KMS-11 (cell line): Measurements from ENCODE around the gene RERE.

Experiments
- H2AFZ ChIP-seq: fragments of 200-600 bp; sonication (generic); 2 replicates; pipeline ENCODE4 v1.6.1; 2016; ENCODE audit warnings: antibody characterized with exemption, mixed run types, low read depth
- H3K27ac ChIP-seq: fragments of 200-600 bp; sonication (generic); 2 replicates; pipeline ENCODE4 v1.6.1; 2016; ENCODE audit warnings: mild to moderate bottlenecking, mixed run types
- H3K27me3 ChIP-seq: fragments of 200-600 bp; sonication (generic); 2 replicates; pipeline ENCODE4 v1.6.1; 2017; ENCODE audit warnings: mild to moderate bottlenecking, low read depth, mixed run types, moderate library complexity; ENCODE audit not compliant: insufficient read depth
- H3K36me3 ChIP-seq: fragments of 200-600 bp; sonication (generic); 2 replicates; pipeline ENCODE4 v1.6.1; 2017; ENCODE audit warnings: mild to moderate bottlenecking, mixed run types; ENCODE audit not compliant: insufficient read depth
- H3K4me1 ChIP-seq: fragments of 200-600 bp; sonication (generic); 2 replicates; pipeline ENCODE4 v1.6.1; 2016; ENCODE audit warnings: mild to moderate bottlenecking, low read depth, mixed run types; ENCODE audit not compliant: poor library complexity, severe bottlenecking
- H3K4me2 ChIP-seq: fragments of 200-600 bp; sonication (generic); 2 replicates; pipeline ENCODE4 v1.7.0; 2016; ENCODE audit warnings: mild to moderate bottlenecking, mixed run types
- H3K4me3 ChIP-seq: fragments of 200-600 bp; sonication (generic); IDR thresholded peaks from 2 replicates; pipeline ENCODE4 v1.6.1; 2017; ENCODE audit warnings: low read depth, low read length, mixed read lengths; ENCODE audit not compliant: insufficient read depth
- H3K79me2 ChIP-seq: fragments of 200-600 bp; sonication (generic); 2 replicates; pipeline ENCODE4 v1.6.1; 2016; ENCODE audit warnings: low read depth, mixed run types; ENCODE audit not compliant: insufficient read depth
- H3K9ac ChIP-seq: fragments of 200-600 bp; sonication (generic); 2 replicates; pipeline ENCODE4 v1.6.1; 2016; ENCODE audit warnings: mild to moderate bottlenecking, mixed run types
- H4K20me1 ChIP-seq: fragments of 200-600 bp; sonication (generic); 2 replicates; pipeline ENCODE4 v1.6.1; 2016; ENCODE audit warnings: mild to moderate bottlenecking, mixed run types; ENCODE audit not compliant: insufficient read depth
- CTCF ChIP-seq: fragments of 200-600 bp; sonication (generic); conservative IDR thresholded peaks from 2 replicates; pipeline ENCODE4 v1.6.1; 2017; ENCODE audit warnings: low read depth, mild to moderate bottlenecking, antibody characterized with exemption, low read length, moderate library complexity, mixed read lengths

RERE gene

GRCh38 chr1:8666389-8667167, 150.9 kb downstream of the RERE start:
- Histone ChIP-seq H3K36me3 (no peaks in the 10 kb centered on the region), H3K9ac (no peak overlapping the region), H3K27ac (peak overlapping the region; percentile 1; the same call in 1 of the 2 replicates), H3K79me2 (peaks cover 68% of the 10 kb centered on the region; the same call in 1 of the 2 replicates), H4K20me1 (peaks cover 10% of the 10 kb centered on the region; the same call in 1 of the 2 replicates), H3K4me3 (no peak overlapping the region), H2AFZ (no peak overlapping the region), H3K4me2 (peak overlapping the region; percentile 21; the same call in 1 of the 2 replicates), H3K27me3 (no peaks in the 10 kb centered on the region), H3K4me1 (peaks cover 72% of the 10 kb centered on the region)
- no peak for TF ChIP-seq CTCF

- Histone ChIP-seq H3K4me2 (peak overlapping the region; percentile 21; the same call in 1 of the 2 replicates), H4K20me1 (peaks cover 10% of the 10 kb centered on the region; the same call in 1 of the 2 replicates)
Observed at GRCh38 chr1:8665833-8666232, 151.6 kb downstream of the RERE start.

GRCh38 chr1:8664887-8665286, 152.6 kb downstream of the RERE start:
- no peak overlapping the region for H3K27ac ChIP-seq
- no peaks in the 10 kb centered on the region for H3K36me3 ChIP-seq
- no peak overlapping the region for H2AFZ ChIP-seq
- peaks cover 63% of the 10 kb centered on the region; the same call in 1 of the 2 replicates for H3K79me2 ChIP-seq
- H3K27me3 ChIP-seq: no peaks in the 10 kb centered on the region
- H3K9ac ChIP-seq: no peak overlapping the region
- H4K20me1 ChIP-seq: 0 out of 2 replicates have a peak, but pooled peaks cover 5% of the 10 kb centered on the region
- TF ChIP-seq CTCF: no peak
- H3K4me3 ChIP-seq: no peak overlapping the region
- no peak overlapping the region for H3K4me2 ChIP-seq
- H3K4me1 ChIP-seq: peaks cover 71% of the 10 kb centered on the region

More at GRCh38 chr1:8665833-8666232, 151.6 kb downstream of the RERE start:
- Histone ChIP-seq H3K36me3 (no peaks in the 10 kb centered on the region), H3K27ac (no peak overlapping the region), H3K9ac (no peak overlapping the region), H3K4me1 (peaks cover 71% of the 10 kb centered on the region), H3K79me2 (peaks cover 69% of the 10 kb centered on the region; the same call in 1 of the 2 replicates), H3K4me3 (no peak overlapping the region), H3K27me3 (no peaks in the 10 kb centered on the region), H2AFZ (no peak overlapping the region)
- no peak for TF ChIP-seq CTCF

GRCh38 chr1:8663915-8664329, 153.5 kb downstream of the RERE start:
- Histone ChIP-seq H3K4me1 (peaks cover 65% of the 10 kb centered on the region), H3K27me3 (no peaks in the 10 kb centered on the region), H3K27ac (no peak overlapping the region), H3K9ac (no peak overlapping the region), H3K36me3 (no peaks in the 10 kb centered on the region; the same call in 1 of the 2 replicates), H3K4me3 (no peak overlapping the region), H3K4me2 (no peak overlapping the region), H4K20me1 (0 out of 2 replicates have a peak, but pooled peaks cover 5% of the 10 kb centered on the region), H2AFZ (no peak overlapping the region), H3K79me2 (peaks cover 65% of the 10 kb centered on the region; the same call in 1 of the 2 replicates)
- no peak for TF ChIP-seq CTCF
